Thymus (tissue), 11 donors: ENCODE data around the gene SIK3. TPM values are rescaled to one million over a fixed set of nuclear protein-coding genes. Genes with fewer than 3 reads are reported as not detected.

Experiments used
- DNase-seq, 9 donors: peaks; one replicate each; pipeline ENCODE4 v3.0.0-alpha.2; 2013; ENCODE audit warnings: low spot score in 9 of 9, low read depth in 6 of 9, missing footprints in 1 of 9
- H3K27ac ChIP-seq, 2 donors: one replicate each; pipeline ENCODE4 v1.5.1; 2013; ENCODE audit warnings: control low read depth in 1 of 2, low read depth in 1 of 2, low read length in 1 of 2, mild to moderate bottlenecking in 1 of 2, moderate library complexity in 1 of 2
- H3K27me3 ChIP-seq, 2 donors: one replicate each; pipeline ENCODE4 v1.5.1; 2013; ENCODE audit warnings: low read length in 1 of 2; ENCODE audit not compliant: control insufficient read depth in 2 of 2, insufficient read depth in 1 of 2
- H3K36me3 ChIP-seq, 2 donors: one replicate each; pipeline ENCODE4 v1.5.1; 2013; ENCODE audit warnings: low read length in 1 of 2, mild to moderate bottlenecking in 1 of 2, moderate library complexity in 1 of 2; ENCODE audit not compliant: control insufficient read depth in 2 of 2, insufficient read depth in 2 of 2
- H3K4me1 ChIP-seq, 2 donors: one replicate each; pipeline ENCODE4 v1.5.1; 2013; ENCODE audit warnings: low read length in 2 of 2; ENCODE audit not compliant: control insufficient read depth in 2 of 2, insufficient read depth in 2 of 2
- H3K4me3 ChIP-seq, 2 donors: one replicate each; pipeline ENCODE4 v1.5.1; 2013; ENCODE audit warnings: low read length in 2 of 2, control low read depth in 1 of 2, mild to moderate bottlenecking in 1 of 2
- H3K9me3 ChIP-seq, 2 donors: one replicate each; pipeline ENCODE4 v1.5.1; 2013; ENCODE audit warnings: low read length in 1 of 2, mild to moderate bottlenecking in 1 of 2; ENCODE audit not compliant: control insufficient read depth in 2 of 2, insufficient read depth in 1 of 2
- WGBS: extraction: QIAGEN DNeasy Blood & Tissue Kit; methylation state at CpG from one replicate; pipeline ENCODE4 v1.1.7; 2013; 5-methylcytosine and 5-hydroxymethylcytosine counted together
- polyA plus RNA-seq: library from polyadenylated mRNA; stranded (reverse); fragments of 200-250 nt; gene quantifications from one replicate; pipeline ENCODE4 v1.2.3, GENCODE V29; 2013
- total RNA-seq: library from RNA; stranded (reverse); fragments of 120-200 nt; gene quantifications from one replicate; pipeline ENCODE4 v1.2.4, GENCODE V29; 2013
- donor health status: healthy.

Gene SIK3
- total and polyA plus RNA-seq, 2 donors: 10.3 to 12.2 TPM

- WGBS: 78% methylated on average over 5 of the region's 5 CpGs
- Histone ChIP-seq H3K27ac (no peak overlapping the region), H3K4me3 (no peak overlapping the region), H3K4me1 (no peaks in the 10 kb centered on the region), H3K27me3 (no peaks in the 10 kb centered on the region), H3K9me3 (no peaks in the 10 kb centered on the region), H3K36me3 (peaks cover 8 to 10% of the 10 kb centered on the region in 2 donors)
- no peak for DNase-seq
Measured at GRCh38 chr11:116917632-116918031, 180.6 kb downstream of the SIK3 start.

GRCh38 chr11:116916886-116917285 is 181.3 kb downstream of the SIK3 start:
- no peaks in the 10 kb centered on the region for H3K9me3 ChIP-seq
- no peak for DNase-seq
- no peaks in the 10 kb centered on the region for H3K27me3 ChIP-seq
- peaks cover 7 to 8% of the 10 kb centered on the region in 2 donors for H3K36me3 ChIP-seq
- H3K27ac ChIP-seq: no peak overlapping the region
- no peak overlapping the region for H3K4me3 ChIP-seq
- H3K4me1 ChIP-seq: no peaks in the 10 kb centered on the region
- WGBS: 99% methylated on average over 12 of the region's 12 CpGs

GRCh38 chr11:116916052-116916451 is 182.2 kb downstream of the SIK3 start:
- Histone ChIP-seq H3K27ac (no peak overlapping the region), H3K9me3 (no peaks in the 10 kb centered on the region), H3K4me3 (no peak overlapping the region), H3K36me3 (peaks cover 4 to 7% of the 10 kb centered on the region in 2 donors), H3K27me3 (no peaks in the 10 kb centered on the region), H3K4me1 (no peaks in the 10 kb centered on the region)
- no peak for DNase-seq
- over 99% methylated on average over 2 of the region's 2 CpGs for WGBS

- H3K27me3 ChIP-seq: no peaks in the 10 kb centered on the region
- peaks cover 0 to 3% of the 10 kb centered on the region in 2 donors for H3K36me3 ChIP-seq
- DNase-seq: no peak
- H3K4me3 ChIP-seq: no peak overlapping the region
- H3K4me1 ChIP-seq: no peaks in the 10 kb centered on the region
- no peak overlapping the region for H3K27ac ChIP-seq
- no peaks in the 10 kb centered on the region for H3K9me3 ChIP-seq
Measured at GRCh38 chr11:116913000-116913399, 185.2 kb downstream of the SIK3 start.

GRCh38 chr11:116911976-116912734 is 186.1 kb downstream of the SIK3 start:
- H3K4me3 ChIP-seq: no peak overlapping the region
- 97% methylated on average over 7 of the region's 7 CpGs for WGBS
- no peak for DNase-seq
- H3K27ac ChIP-seq: no peak overlapping the region
- H3K27me3 ChIP-seq: no peaks in the 10 kb centered on the region
- no peaks in the 10 kb centered on the region for H3K4me1 ChIP-seq
- no peaks in the 10 kb centered on the region for H3K9me3 ChIP-seq
- peaks cover 0 to 3% of the 10 kb centered on the region in 2 donors for H3K36me3 ChIP-seq

GRCh38 chr11:116910847-116911246 is 187.4 kb downstream of the SIK3 start:
- no peak overlapping the region for H3K27ac ChIP-seq
- peaks cover 0 to 3% of the 10 kb centered on the region in 2 donors for H3K36me3 ChIP-seq
- H3K27me3 ChIP-seq: no peaks in the 10 kb centered on the region
- no peaks in the 10 kb centered on the region for H3K4me1 ChIP-seq
- no peak overlapping the region for H3K4me3 ChIP-seq
- 96% methylated on average over 4 of the region's 4 CpGs for WGBS
- H3K9me3 ChIP-seq: no peaks in the 10 kb centered on the region
- no peak for DNase-seq

- Histone ChIP-seq H3K27ac (no peak overlapping the region), H3K4me3 (no peak overlapping the region), H3K27me3 (no peaks in the 10 kb centered on the region), H3K9me3 (no peaks in the 10 kb centered on the region), H3K4me1 (no peaks in the 10 kb centered on the region), H3K36me3 (peaks cover 0 to 3% of the 10 kb centered on the region in 2 donors)
- WGBS: 95% methylated on average over 2 of the region's 2 CpGs
- DNase-seq: no peak
Measured at GRCh38 chr11:116910378-116910777, 187.8 kb downstream of the SIK3 start.

GRCh38 chr11:116909245-116909644 is 189.0 kb downstream of the SIK3 start:
- Histone ChIP-seq H3K9me3 (no peaks in the 10 kb centered on the region), H3K4me1 (no peaks in the 10 kb centered on the region), H3K36me3 (peaks cover 0 to 3% of the 10 kb centered on the region in 2 donors), H3K4me3 (no peak overlapping the region), H3K27ac (no peak overlapping the region), H3K27me3 (no peaks in the 10 kb centered on the region)
- 98% methylated on average over 1 of the region's 1 CpG for WGBS
- DNase-seq: no peak

- peaks cover 6 to 8% of the 10 kb centered on the region in 2 donors for H3K4me1 ChIP-seq
- H3K9me3 ChIP-seq: no peaks in the 10 kb centered on the region
- H3K27ac ChIP-seq: no peak overlapping the region
- WGBS: 83% methylated on average over 6 of the region's 6 CpGs
- H3K27me3 ChIP-seq: no peaks in the 10 kb centered on the region
- no peak for DNase-seq
- H3K36me3 ChIP-seq: peaks cover 0 to 3% of the 10 kb centered on the region in 2 donors
- H3K4me3 ChIP-seq: no peak overlapping the region
Measured at GRCh38 chr11:116906479-116906878, 191.7 kb downstream of the SIK3 start.
